Suppressor macrophage treated with lipopolysaccharide for 4 hours (primary cell): ENCODE measurements around the gene MARF1.
"Not testable (repeated sequence)": the region's sequence is repeated elsewhere in the genome, so short reads cannot be mapped to it uniquely, and the experiment has no call there.

Experiments
- DNase-seq: peaks from one replicate; pipeline ENCODE4 v3.0.0-alpha.2; 2020

The MARF1 gene

DNA sequence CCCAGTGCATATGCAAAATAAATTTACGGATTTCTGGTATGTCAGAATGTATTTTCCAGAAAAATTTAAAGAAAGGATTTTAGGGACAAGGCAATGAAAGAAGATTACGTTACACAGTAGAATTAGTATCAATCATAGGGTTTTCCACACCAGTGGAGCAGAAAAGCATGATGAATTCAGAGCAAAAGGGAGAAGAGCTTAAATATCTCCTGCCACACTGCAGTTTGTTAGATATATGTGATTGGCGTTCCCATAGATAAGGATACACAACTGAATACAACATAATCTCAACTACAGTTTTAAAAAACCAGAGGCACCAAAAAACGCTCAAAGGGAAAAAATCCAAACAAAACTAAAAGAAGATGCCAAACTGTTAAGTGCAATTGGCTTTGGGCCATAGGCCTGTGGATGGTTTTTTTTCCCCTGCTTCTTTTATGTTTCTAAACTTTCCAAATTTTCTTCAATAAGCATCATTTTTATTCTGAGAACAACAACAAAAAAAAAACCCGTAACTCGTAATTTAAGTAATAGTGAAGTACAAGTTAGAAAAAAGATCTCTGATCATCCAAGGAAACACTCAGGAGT lies 22.3 kb downstream of the MARF1 start:
- DNase-seq, result no peak

GRCh38 chr16:15618392-15618791 lies 24.6 kb downstream of the MARF1 start:
- DNase-seq, result no peak

DNA sequence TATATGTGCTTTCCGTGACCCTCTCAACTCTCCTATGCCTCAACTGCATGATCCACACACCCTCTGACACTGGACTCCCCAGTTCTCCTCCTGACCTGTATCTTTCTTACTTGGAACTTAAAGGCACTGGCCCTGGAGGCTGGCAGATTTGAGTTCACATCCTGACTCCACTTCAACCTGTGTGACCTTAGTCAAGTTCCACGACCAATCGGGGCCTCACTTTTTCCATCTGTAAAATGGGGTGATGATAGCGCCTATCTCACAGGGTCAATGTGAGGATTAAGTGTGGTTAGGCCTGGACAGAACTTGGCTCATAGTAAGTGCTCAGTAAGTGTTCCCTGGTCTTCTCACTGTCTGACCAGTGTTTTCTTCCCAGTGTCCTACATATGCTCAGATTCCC lies 25.1 kb downstream of the MARF1 start:
- no peak for DNase-seq

DNA sequence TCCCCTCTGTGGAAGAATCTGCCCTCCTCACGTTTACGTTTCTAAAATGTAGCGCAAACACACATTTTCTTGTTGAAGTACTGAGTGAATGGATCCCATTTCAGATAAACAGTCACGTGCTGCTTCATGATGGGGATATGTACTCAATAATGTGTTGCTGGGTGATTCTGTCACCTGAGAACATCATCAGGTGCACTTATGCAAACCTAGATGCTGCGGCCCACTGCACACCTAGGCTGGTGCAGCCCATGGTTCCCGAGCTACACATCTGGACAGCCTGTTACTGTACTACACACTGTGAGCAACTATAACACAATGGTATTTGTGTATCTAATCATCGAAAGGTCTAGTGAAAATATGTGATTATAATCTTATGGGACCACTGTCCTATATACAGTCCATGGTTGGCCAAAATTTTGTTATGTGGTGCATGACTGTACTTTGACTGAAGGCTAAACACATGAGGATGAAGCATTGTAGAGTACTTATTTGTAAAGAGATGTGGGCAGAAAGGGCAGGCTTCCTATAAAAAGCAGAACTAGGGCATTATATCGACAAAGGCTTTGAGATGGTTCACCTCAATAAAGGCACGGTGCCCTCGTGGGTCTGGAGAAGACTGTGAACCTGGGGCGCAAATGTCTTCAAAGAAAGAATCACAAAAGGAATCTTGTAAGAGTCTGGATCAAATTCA lies 26.3 kb downstream of the MARF1 start:
- peak; percentile 25 for DNase-seq

- DNase-seq, result no peak
These were observed 26.9 kb downstream of the MARF1 start for GRCh38 chr16:15616012-15616411.

DNA sequence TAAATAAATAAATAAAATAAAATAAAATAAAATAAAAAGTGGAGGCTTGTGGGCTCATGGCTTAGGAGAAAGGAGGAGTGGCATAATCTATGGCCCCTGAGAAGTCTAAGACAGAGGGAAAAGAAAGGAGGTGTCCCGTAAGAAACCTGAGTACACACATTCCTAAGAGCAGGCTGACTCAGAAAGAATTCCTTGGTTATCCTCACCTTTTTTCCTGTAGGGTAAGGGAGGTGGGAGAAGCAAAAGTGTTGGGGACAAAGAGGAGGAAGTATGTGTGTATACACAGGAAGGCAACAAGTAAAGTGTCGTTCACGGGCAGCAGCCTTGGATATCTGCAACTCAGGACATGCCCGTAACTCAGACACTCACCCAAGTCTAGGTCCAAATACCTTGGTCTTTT lies 29.3 kb downstream of the MARF1 start:
- no peak for DNase-seq

GRCh38 chr16:15611610-15612009 lies 31.3 kb downstream of the MARF1 start:
- DNase-seq, result no peak

DNA sequence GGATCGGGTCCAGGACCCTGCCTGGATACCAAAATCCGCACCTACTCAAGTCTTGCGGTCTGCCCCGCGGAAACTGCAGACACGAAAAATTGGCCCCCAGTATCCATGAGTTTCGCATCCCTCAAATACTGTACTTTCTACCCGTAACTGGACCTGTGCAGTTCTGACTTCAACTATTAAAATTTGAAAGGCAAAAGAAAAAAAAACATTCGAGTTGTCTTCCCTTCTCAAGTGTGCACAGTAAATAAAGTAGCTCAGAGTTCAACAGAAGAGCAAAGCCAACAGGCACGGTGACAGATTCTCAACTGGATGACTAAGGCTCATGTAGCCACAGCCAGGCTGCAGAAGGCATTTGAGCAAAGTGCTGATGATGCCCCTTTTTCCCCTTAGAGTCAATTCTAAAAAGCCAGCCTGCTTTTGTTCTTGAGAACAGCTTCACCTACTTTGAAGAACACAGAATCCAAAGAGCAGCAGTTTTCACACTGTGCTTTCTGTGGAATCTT lies 32.5 kb downstream of the MARF1 start:
- peak; percentile 50 for DNase-seq

GRCh38 chr16:15609286-15609649 lies 33.7 kb downstream of the MARF1 start:
- DNase-seq, result no peak

GRCh38 chr16:15608398-15609285 lies 34.3 kb downstream of the MARF1 start:
- no peak for DNase-seq

DNA sequence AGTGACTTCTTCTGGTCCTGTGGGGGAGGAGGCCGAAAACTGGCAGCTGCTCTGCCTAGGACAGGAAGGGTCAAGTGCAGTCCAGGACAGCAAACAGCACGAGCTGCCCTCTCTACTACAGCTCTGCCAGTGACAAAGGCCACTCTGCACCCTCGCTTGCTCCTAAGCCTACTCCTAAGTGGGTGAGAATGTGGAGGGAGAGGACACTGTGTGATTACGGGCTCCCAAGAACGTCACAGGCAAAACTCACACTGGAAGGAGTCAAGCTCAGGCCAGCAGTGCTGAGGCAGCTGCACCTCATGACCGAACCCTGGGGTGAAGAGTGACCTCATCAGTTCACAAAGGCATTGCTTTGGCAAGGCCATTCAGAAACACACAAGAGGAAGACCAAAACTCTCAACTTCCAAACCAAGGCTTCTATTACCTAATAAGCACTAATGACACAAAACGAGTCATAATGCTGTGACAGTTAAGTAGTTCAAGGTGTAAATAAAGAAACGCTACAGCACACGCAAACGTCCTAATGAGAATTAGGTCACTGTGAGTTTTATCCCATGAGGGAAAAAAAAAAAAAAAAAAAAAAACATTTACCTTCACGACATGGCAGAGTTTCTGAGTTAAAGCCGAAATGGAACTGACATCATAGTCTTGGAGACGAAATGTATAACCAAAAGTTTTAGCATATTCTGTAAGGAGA lies 35.1 kb downstream of the MARF1 start:
- peak; percentile 92 for DNase-seq

GRCh38 chr16:15607221-15607699 lies 35.7 kb downstream of the MARF1 start:
- not testable (repeated sequence) for DNase-seq

DNA sequence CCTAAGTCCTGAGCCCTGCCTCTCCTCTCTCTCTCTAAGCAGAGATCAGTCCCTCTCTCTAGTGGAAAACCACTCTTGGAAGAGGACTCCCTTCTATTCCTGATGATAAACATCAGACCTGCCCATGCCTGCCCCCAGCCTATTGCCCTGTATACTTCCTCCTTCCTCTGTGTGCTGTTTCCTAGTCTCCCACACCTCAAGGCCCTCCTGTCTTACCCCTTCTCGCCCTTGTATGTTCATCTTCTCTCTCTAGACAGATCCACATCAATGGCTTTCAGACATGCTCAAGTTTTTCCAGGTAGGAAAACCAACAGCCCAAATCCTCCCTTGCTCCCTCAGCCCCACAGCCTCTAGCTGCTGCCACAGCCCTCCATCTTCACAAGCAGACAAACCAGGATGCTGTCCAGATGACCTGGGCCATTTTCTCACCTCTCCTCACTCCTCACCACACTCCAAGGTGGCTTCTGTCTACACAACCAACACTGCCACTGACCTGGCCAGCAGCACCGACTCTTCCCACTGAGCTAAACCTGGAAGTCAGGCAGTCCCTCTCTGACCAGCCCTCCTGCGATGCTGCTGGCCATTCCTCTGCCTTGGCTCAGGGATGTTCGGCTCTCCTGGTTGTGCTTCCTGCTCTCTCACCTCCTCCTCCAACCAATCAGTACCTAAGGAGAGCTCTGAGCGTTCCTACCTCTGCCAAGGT lies 36.3 kb downstream of the MARF1 start:
- DNase-seq, result no peak

DNA sequence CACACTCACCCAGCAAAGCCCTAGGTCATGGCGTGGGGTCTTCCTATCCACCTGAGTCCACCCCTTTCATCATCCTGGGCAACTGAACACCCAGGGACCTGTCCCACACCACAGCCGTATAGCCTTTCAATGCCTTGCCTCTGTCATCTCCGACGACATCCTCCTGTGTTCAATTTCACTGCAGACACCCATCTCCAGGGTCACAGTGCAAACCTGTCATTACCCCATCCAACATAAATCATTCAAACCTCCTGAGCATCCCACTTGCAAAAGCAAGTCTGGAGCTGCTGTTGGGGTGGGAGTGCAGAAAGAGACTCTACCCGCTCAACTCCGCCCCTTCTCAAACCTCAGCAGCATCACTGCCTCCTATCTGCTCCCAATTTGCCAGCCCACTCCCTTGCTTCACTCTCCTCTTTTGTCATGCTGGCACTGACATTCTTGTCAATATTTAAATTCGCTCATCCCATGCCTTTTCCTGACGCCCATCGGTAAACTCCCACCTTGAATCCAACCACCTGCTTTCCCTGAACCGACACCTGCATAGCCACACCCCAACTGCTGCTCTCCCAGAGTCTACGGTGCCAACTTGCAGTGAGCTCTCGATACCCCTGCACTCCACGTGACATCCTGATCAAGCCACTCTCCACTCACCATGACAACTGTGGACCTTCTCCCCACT lies 37.0 kb downstream of the MARF1 start:
- DNase-seq, result no peak

- DNase-seq, result no peak
These were observed 38.2 kb downstream of the MARF1 start for GRCh38 chr16:15604460-15605440.

DNA sequence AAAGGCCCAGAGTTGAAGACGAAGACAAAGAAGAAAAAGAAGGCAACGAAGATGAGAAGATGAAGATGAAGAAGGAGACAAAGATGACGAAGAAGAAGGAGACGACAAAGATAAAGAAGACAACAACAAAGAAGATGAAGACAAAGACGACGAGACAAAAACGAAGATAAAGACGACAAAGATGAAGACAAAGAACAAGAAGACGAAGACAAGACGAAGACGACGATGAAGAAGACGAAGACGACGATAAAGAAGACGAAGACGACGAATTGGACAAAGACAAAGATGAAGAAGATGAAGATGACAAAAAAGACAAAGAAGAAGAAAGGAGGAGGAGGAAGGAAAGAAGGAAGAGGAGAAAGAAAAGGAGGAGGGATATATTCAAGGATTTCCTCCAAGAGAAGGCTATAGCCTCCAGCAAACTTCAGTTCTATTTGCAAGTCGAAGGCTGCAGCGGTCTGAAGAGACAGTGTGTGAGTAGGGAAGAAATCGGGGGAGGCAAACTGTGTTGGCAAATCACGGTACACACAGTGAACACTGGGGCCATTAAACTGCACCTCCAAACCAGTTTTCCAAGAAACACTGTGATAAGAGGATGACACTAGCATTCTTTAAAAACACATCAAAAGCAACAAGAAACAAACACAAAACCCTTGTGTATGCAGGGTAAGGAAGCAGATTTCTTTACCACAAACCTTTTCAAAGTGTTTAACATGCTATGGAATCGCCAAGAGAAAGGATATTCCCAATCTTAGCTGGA lies 40.5 kb downstream of the MARF1 start:
- DNase-seq, result no peak

- DNase-seq, result no peak
These were observed 41.6 kb downstream of the MARF1 start for GRCh38 chr16:15601212-15601879.

DNA sequence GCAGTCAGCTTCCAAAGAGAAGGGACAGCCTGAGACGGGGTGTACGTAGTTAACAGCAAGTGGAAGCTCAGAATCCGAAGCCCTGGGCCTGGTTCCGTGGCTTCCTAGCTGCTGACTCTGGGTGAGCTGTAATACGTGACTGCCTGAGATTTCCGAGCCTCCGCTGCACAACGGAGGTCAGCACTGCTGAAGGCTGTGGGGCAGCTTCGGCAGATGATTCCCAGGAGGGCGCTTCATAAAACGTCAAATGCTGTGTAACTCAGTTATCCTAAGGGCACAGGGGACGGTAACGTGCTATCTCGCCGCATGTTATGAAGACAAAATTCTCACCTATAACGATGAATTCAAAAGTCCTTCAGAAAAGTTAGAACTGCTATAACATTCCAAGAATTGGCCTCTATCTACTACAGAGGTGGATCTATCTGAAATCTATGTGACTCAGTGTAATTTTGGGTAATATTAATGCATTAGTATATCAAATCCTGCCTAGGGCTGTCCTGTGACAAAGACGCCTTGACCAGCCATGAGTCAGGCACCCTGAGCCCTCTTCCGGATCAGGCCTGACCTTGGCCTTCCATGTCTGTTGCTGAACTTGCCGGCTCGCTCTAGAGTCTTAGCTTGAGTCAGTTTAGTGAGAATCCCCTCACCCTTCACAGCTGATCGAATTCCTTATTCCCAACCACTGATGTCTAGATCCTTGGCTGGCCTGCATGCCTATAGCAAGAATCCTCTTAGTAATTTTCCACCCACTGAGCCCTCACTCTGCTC lies 43.5 kb downstream of the MARF1 start:
- DNase-seq, result no peak
